ENCODE data around the gene SPHK1.

GRCh38 chr17:76379275-76379641, 5.2 kb upstream of the SPHK1 start:
- TF ChIP-seq FOXP2 (optimal IDR thresholded peaks at IDR 0.05; ENCODE audit: borderline replicate concordance, extremely low read depth, extremely low read length, insufficient read depth) (no peak), TAF1 (IDR thresholded peaks at IDR 0.05; ENCODE audit: borderline replicate concordance, insufficient read depth, low read length) (no peak), POLR2AphosphoS5 (IDR thresholded peaks at IDR 0.05; ENCODE audit: low read depth, low read length) (no peak), REST (IDR thresholded peaks at IDR 0.05; ENCODE audit: insufficient read depth in 1 of 2, low read depth in 2 of 2, low read length in 2 of 2) (no peak), SIN3A (IDR thresholded peaks at IDR 0.05; ENCODE audit: borderline replicate concordance, insufficient read depth, low read length) (no peak)

Measured in PFSK-1 (cell line).